Nephron (organoid): ENCODE measurements around the gene RGS1.

Experiments
- H3K27ac Mint-ChIP-seq, 3 experiments: 2 replicates each; pipeline ENCODE4 v1.8.0; 2020; ENCODE audit warnings: mixed read lengths in 3 of 3, mild to moderate bottlenecking in 2 of 3, moderate library complexity in 1 of 3
- H3K27me3 Mint-ChIP-seq: 2 replicates; pipeline ENCODE4 v1.8.0; 2021; ENCODE audit warnings: low read depth, mild to moderate bottlenecking, moderate library complexity, mixed read lengths
- H3K36me3 Mint-ChIP-seq: 2 replicates; pipeline ENCODE4 v1.8.0; 2020; ENCODE audit warnings: low read depth, mixed read lengths
- H3K4me1 Mint-ChIP-seq: 2 replicates; pipeline ENCODE4 v1.8.0; 2020; ENCODE audit warnings: mixed read lengths
- H3K4me3 Mint-ChIP-seq, 3 experiments: 2 replicates each; pipeline ENCODE4 v1.8.0; 2020; ENCODE audit warnings: mild to moderate bottlenecking in 3 of 3, mixed read lengths in 3 of 3, moderate library complexity in 2 of 3
- H3K9me3 Mint-ChIP-seq: 2 replicates; pipeline ENCODE4 v1.8.0; 2020; ENCODE audit warnings: mixed read lengths
- TF ChIP-seq, protein P1 (sequence below), 3 experiments: fragments of 200-600 bp; sonication (generic); IDR thresholded peaks; one replicate each; pipeline ENCODE4 v1.5.0; 2021; ENCODE audit warnings: antibody characterized with exemption in 3 of 3; ENCODE audit not compliant: unreplicated experiment in 3 of 3

RGS1 gene

DNA sequence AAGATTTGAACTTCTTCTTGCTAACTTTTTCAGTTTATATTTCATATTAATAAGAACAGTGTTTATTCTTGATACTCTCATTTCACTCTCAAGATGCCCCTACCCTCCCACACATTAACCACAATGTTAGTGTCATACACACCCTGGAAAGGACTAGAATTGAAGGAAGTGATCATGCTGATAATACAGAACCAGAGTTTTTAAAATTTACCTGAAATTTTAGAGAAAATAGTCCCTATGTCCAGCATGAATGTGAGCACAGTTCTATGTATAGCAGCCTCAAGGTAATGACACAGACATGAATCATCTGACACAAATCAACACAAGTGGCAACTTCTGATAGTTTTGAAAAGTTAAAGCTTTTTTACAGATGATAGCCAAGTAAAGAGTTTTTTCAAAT, 26.0 kb downstream of the RGS1 start:
- H3K27me3 Mint-ChIP-seq, result no peaks in the 10 kb centered on the region
- no peaks in the 10 kb centered on the region for H3K36me3 Mint-ChIP-seq
- H3K4me1 Mint-ChIP-seq, result peaks cover 4% of the 10 kb centered on the region
- H3K9me3 Mint-ChIP-seq, result no peaks in the 10 kb centered on the region
- no peak overlapping the region for H3K4me3 Mint-ChIP-seq
- no peak overlapping the region for H3K27ac Mint-ChIP-seq
- TF ChIP-seq, protein P1, sequence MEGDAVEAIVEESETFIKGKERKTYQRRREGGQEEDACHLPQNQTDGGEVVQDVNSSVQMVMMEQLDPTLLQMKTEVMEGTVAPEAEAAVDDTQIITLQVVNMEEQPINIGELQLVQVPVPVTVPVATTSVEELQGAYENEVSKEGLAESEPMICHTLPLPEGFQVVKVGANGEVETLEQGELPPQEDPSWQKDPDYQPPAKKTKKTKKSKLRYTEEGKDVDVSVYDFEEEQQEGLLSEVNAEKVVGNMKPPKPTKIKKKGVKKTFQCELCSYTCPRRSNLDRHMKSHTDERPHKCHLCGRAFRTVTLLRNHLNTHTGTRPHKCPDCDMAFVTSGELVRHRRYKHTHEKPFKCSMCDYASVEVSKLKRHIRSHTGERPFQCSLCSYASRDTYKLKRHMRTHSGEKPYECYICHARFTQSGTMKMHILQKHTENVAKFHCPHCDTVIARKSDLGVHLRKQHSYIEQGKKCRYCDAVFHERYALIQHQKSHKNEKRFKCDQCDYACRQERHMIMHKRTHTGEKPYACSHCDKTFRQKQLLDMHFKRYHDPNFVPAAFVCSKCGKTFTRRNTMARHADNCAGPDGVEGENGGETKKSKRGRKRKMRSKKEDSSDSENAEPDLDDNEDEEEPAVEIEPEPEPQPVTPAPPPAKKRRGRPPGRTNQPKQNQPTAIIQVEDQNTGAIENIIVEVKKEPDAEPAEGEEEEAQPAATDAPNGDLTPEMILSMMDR (IDR thresholded peaks at IDR 0.05; ENCODE audit: unreplicated experiment in 3 of 3), result no peak

DNA sequence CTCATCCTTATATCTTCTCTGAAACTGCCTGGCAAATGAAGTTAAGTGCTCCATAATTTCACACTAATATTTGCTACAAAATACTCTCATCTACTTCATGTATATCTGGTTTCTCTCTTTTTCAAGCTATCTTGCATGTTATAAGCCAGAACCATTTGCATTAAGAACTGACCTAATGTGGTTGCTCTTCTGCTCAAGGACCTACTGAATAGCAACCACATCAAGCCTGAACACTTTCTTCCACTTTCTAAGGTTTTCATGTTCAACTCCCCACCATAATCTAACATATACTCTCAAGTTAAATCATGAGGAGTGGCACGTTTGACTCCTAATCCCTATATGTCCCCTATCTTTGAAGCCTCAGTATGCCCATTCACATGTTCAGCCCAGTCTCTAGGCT, 27.2 kb downstream of the RGS1 start:
- Mint-ChIP-seq H3K4me3 (no peak overlapping the region), H3K36me3 (no peaks in the 10 kb centered on the region), H3K27ac (no peak overlapping the region), H3K9me3 (no peaks in the 10 kb centered on the region), H3K4me1 (peaks cover 4% of the 10 kb centered on the region), H3K27me3 (no peaks in the 10 kb centered on the region)
- TF ChIP-seq, protein P1 (IDR thresholded peaks at IDR 0.05; ENCODE audit: unreplicated experiment in 3 of 3), result no peak

DNA sequence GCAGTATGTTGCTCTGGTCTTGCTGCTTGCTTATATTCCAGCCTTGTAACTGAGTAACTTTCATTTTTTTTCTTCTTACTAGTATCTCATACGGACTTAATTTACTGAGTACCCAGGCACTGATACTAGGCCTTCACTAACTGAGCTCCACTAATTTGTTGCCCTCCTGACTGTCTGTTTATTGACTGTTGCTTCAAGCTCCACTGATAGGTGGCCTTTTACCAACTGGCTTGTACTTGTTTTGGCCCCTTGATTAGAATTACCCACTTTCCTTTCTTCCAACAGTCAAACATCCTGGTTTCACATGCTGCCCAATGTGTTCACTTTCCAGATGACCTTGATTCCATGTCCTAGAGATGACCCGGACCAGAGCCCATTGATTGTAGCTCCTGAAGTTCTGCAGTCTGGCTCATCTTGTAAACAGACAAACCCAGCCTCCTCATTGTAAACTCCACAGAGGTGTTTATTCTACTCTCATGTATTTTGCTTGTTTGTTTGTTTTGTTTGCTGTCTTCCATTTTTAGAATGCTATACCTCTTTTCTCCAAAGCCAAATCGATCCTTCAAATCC, 27.7 kb downstream of the RGS1 start:
- no peaks in the 10 kb centered on the region for H3K36me3 Mint-ChIP-seq
- H3K9me3 Mint-ChIP-seq, result no peaks in the 10 kb centered on the region
- TF ChIP-seq, protein P1 (IDR thresholded peaks at IDR 0.05; ENCODE audit: unreplicated experiment in 3 of 3), result no peak
- no peaks in the 10 kb centered on the region for H3K27me3 Mint-ChIP-seq
- no peak overlapping the region for H3K27ac Mint-ChIP-seq
- H3K4me3 Mint-ChIP-seq, result no peak overlapping the region
- H3K4me1 Mint-ChIP-seq, result peaks cover 4% of the 10 kb centered on the region

DNA sequence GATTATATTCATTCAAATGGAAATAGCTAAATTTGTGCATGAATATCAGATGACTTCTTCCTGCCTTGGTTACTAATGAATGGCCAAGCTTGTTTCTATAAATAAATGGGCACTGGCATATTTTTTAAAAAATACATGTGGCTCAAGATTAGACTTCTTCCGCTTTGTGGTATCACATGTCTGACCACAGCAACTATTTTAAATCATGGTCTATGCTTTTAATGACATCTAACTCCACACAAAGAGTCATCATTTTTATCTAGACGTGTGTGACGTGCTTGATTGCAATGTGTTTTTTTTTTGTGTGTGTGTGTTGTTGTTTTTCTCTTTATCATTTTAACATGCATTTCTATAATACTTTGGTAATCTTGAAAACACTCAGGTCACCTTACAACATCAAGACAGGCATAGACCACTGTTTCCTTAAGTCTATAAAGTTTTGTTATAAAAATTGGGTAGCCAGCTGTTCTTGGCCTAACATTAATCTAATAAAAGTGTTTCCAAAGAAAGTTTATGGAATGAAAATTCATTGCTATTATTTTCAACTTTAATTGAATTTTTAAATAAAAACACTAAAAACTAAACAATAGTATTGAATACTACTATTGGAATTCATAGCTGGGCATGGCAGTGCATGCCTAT, 29.5 kb downstream of the RGS1 start:
- Mint-ChIP-seq H3K4me3 (no peak overlapping the region), H3K4me1 (peaks cover 4% of the 10 kb centered on the region), H3K36me3 (no peaks in the 10 kb centered on the region)

DNA sequence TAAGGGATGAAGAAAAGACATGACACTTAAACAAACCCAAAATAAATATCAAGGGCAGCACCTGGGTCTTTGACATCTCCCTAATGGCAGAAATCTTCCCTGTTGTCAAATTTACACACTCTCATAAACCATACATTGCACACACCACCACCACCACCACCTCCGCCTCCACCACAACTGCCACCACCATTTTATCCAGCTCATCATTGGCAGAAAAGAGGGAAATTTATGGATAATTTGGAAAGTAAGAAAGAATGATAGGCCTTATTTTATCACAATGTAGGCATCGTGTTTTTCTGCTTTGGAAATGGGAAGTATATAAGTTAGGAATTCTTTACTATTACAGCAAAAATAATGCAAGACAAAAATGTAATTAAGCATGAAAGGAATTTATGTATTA, 33.1 kb downstream of the RGS1 start:
- Mint-ChIP-seq H3K9me3 (no peaks in the 10 kb centered on the region), H3K27ac (no peak overlapping the region), H3K4me1 (peaks cover 4% of the 10 kb centered on the region), H3K27me3 (no peaks in the 10 kb centered on the region), H3K36me3 (no peaks in the 10 kb centered on the region), H3K4me3 (no peak overlapping the region)
- TF ChIP-seq, protein P1 (IDR thresholded peaks at IDR 0.05; ENCODE audit: unreplicated experiment in 3 of 3), result no peak

More for the DNA sequence above, 29.5 kb downstream of the RGS1 start:
- Mint-ChIP-seq H3K27ac (no peak overlapping the region), H3K27me3 (no peaks in the 10 kb centered on the region), H3K9me3 (no peaks in the 10 kb centered on the region)
- TF ChIP-seq, protein P1 (IDR thresholded peaks at IDR 0.05; ENCODE audit: unreplicated experiment in 3 of 3), result no peak
